ENCODE measurements around the gene PRR12.

DNA sequence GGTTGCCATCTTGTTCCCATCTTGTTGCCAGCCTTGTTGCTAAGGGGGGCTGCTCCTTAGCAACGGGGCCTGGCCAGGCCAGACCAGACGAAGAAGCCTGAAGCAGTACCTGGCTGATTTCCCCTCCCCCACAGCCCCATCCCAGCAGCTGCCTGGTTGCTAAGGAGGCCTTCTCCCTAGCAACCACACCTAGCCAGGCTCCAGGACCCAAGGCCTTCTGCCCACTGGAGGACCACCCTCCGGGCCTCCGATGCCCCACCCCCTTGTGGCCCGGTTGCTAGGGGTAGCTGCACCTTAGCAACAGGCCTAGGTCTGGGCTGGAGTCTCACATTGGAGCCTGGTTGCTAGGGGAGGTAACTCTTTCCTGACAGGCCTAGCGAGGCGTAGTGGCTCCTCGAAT lies 6.0 kb upstream of the PRR12 start:
- no peak for TF ChIP-seq TARDBP (IDR thresholded peaks at IDR 0.05)
- TF ChIP-seq FOXM1 (IDR thresholded peaks at IDR 0.05; ENCODE audit: borderline replicate concordance), result no peak
- no peak for TF ChIP-seq SUZ12 (IDR thresholded peaks at IDR 0.05)
- TF ChIP-seq FOXK2 (IDR thresholded peaks at IDR 0.05), result no peak
- no peak for TF ChIP-seq SP1 (IDR thresholded peaks at IDR 0.05)
- TF ChIP-seq ZNF384 (IDR thresholded peaks at IDR 0.05), result no peak
- no peak for TF ChIP-seq NFRKB (IDR thresholded peaks at IDR 0.05)
- no peak for TF ChIP-seq HDGF (IDR thresholded peaks at IDR 0.05; ENCODE audit: borderline replicate concordance)
- no peak for TF ChIP-seq ELF4 (IDR thresholded peaks at IDR 0.05)
